ENCODE data around the gene HYAL2. TPM values are rescaled to one million over a fixed set of nuclear protein-coding genes. Genes with fewer than 3 reads are reported as not detected.

The HYAL2 gene
- total RNA-seq, 1 experiment from 2014 or later, result 81.4 TPM

DNA sequence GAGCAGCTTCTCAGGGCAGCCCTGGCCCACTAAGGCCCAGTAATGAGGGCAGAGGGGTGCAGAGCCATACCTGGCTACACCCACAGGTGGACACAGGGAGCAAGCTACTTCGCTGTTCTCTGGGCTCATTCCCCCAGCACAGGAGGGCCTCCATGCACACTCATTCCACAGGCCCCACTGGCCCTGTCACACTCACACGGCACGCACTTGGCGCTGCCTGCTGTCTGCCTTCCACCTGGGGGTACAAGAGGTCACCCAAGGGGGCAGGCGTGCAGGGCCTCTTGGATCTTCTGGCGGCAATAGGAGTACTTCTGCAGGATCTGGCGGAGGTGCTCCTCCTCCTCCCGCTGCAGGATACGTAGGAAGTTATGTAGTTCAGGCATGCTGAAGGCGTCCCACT lies 7.8 kb upstream of the HYAL2 start:
- no peak for DNase-seq (ENCODE audit: low spot score)

DNA sequence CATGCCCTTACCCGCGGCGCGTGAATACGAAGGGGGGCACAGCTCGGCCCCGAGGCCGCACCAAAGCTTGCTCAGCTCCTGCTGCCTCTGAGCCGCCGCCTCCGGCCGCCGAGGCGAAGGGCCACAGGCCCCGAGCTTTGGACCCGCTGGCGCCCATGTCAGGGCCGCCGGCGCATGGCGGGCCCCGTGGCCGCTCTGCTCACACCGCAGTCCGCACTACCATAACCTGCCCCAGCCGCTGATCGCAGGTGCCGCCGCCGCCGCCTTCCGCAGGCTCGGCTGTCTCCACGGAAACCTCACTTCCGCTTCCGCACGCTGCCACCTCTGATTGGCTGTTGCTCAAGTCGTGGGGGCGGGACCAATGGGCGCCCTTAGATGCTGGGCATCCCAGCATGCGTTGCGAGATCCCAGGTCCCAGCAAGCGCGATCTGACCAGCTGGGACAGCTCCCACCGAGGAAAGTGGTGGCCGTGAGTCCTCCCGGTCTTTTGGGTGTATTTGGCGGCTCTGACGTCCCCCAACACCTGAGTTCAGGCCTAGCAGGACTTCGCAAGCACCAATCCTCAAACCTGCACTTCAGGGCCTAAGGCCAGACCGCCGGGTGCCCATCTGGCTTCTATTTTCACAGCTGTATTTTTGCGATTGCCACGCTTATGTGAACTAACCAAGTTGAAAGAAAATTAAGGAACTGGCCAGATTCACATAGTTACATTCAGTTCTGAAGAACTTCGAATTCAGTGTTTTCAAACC lies 5.6 kb upstream of the HYAL2 start, which contains the start of gene TUSC2:
TSS of gene TUSC2 (minus strand) at position 281 of the 749 bp plus-strand sequence. CDS start at position 157, 124 bp downstream.
- DNase-seq (ENCODE audit: low spot score), result peak; percentile 92

DNA sequence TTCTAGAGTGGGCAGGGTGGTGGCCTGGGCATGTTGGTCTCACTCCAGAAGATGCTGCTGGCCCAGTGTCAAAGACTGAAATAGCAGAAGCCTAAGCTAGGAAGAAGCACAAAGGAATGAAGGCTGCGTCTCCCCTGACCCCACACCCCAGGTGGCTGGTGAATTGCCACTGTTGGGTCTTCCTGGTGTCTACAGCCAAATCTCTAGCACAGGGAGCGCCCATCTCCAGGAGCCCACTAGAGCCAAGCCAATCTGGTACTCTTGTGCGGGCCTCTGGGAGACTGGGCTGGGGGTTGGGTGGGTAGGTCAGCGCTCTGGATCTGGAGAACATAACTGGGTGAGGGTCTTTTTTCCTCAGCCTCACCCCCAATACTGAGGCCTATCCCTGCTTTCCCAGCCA lies 4.6 kb upstream of the HYAL2 start:
- DNase-seq (ENCODE audit: low spot score), result no peak

DNA sequence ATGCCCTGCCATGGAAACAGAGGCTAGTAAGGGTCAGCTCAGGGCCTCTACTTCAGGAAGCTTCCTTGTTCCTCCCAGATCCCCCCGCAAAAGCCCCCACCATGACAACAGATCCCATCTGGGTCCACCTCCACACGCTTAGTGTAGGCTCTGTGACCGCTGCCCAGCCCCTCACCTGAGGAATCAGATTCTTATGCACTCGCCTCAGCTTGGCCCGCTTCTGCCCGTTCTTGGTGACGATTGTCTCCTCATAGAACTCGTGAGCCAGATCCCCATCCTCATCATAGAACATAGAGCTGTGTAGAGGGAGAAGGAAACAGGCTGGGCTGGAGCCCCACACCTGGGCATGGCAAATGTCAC lies 3.6 kb upstream of the HYAL2 start:
- no peak for DNase-seq (ENCODE audit: low spot score)

DNA sequence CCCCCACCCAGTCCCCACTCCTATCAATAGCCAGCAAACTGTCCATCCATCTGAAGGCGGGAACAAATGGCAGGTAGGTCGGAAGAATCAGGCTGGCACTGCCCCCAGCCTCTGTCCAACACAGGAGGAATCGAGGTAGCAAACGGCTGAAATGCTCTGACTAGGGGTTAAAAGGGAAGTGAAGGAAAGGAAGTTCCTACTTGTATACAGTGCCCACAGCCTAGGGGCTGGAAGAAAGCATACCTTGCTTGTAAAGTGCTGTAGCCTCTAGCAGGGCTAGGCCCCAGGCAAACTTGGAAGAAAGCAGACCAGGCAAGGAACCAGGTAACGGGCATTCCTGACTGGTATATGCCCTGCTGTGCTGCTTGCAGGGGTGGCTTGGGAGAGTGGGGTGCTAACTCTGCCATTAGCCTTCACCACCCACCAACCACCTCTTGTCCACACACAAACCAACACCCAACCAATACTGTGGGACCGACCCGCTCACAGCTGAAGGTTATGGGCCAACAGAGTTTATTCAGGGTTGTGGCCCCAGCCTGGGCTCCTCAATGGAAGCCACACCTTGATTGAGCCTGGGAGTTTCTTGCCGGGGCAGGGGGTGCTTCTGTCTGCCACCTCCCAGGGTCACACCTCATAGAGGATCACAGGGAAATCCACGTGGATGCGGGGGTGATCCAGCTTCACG lies 3.1 kb upstream of the HYAL2 start:
- DNase-seq (ENCODE audit: low spot score), result no peak

DNA sequence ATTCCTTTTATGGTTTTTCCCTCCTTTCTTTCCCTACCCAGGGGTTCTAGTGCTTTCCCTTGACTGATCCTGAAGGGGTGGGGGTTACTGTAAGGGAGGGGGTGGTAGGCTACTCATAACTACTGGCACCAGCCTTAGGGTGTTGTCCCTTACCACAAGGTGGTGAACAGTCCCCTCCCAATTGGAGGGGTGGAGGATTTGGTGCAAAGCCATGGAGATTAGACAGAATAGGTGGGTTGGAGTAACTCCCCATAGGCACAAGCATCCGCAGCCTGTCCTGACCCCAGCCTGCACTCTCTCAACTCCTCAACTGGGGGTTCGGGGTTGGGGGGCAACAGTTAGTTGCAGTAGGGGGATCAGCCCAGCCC lies 2.6 kb upstream of the HYAL2 start:
- no peak for DNase-seq (ENCODE audit: low spot score)

DNA sequence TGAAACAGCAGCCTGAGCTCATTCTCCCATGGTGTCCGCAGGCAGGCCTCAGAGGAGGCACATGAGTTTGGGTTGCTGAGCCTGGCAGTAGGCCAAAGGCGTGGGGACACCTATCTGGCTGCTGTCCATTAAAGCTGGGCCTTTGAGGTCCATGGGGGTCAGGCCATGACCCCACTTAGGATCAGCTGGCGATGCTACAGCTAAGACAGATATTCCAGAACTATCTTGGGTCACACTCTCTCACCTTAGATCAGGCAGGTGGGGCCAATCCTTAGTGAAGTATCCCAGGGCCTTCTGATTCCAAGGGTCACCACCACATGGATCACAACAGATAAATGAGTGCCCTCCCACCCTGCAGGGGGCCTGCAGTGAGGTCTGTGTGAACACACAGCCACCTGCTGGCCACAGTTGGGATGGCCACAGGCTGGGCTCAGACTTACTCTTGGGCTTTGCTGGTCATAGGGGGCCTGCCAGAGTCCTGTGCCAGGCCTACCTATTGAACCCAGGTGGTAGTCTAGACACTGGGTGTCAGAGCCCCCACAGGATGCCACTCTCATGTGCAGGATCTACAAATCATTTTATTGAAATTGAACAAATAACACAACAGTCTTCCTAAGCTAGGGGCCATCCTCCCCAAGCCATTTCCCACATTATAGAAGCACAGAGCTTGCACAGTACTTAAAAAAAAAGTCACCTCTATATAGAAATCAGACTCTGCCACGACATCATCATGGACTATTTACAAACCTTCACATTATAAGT lies 2.0 kb upstream of the HYAL2 start:
- DNase-seq (ENCODE audit: low spot score), result peak; percentile 63

DNA sequence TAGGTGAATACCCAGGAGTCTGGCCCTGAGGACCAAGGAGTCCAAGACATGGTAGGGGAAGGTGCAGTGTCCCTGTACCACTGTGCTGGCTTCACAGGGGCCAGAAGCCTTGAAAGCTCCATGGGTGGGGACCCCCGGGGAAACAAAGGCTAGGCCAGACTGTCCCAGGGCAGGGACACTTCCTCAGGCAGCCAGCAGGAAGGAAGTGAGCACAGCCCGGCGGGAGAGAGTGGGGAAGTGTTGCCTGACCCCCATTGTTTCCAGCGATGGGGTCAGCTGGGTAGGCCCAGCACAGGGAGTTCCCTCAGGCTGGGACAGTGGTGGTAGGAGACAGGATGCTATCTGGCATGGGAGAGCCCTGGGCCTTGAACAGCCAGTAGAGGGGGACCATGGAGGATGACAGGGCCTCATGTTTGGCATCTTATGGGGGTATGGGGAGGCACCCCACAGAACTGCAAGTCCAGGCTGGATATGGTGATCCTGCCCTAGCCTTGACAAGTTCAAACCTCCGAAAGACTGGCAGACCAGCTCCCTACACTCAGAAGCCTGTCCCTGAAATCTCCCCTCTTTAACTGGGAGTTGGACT lies 1.2 kb upstream of the HYAL2 start:
- DNase-seq (ENCODE audit: low spot score), result no peak

DNA sequence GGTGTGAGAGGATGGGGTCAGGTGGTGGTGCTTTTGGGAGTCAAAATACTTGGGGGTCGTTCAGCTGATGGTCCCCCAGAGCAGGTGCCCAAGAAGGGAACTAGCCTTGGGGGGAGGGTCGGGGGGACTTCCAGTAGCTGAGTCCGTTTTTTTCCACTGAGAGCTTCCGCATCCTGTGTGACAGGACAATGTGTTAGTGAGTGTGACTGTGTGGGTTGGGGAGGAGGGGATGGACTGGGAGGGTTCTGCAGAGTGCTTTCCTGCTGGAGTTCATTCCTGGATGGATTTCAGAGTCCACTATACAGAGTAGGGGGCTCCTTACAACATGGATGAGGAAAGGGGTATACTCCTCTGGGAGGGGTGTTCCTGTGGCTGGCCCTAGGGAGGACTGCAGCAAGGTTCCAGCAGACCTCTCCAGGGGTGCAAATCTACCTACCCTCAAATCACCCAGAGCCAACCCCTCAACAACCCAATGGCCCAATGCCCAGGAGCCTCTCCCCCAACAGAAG lies 601 bp upstream of the HYAL2 start:
- DNase-seq (ENCODE audit: low spot score), result no peak

DNA sequence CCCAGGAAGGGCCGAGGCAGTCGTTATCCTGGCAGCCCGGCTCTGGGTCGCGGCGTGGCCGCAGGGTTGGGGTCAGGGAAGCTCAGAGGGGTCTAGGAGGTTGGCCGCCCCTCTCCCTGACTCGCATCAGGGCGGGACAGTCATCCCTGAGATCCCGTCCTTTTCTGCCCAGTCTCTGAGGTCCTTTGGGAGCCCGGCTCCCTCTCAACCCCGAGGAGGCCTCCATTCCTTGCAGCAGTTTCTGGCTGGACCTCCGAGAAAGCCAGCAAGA lies 495 bp downstream of the HYAL2 start:
- no peak for DNase-seq (ENCODE audit: low spot score)

DNA sequence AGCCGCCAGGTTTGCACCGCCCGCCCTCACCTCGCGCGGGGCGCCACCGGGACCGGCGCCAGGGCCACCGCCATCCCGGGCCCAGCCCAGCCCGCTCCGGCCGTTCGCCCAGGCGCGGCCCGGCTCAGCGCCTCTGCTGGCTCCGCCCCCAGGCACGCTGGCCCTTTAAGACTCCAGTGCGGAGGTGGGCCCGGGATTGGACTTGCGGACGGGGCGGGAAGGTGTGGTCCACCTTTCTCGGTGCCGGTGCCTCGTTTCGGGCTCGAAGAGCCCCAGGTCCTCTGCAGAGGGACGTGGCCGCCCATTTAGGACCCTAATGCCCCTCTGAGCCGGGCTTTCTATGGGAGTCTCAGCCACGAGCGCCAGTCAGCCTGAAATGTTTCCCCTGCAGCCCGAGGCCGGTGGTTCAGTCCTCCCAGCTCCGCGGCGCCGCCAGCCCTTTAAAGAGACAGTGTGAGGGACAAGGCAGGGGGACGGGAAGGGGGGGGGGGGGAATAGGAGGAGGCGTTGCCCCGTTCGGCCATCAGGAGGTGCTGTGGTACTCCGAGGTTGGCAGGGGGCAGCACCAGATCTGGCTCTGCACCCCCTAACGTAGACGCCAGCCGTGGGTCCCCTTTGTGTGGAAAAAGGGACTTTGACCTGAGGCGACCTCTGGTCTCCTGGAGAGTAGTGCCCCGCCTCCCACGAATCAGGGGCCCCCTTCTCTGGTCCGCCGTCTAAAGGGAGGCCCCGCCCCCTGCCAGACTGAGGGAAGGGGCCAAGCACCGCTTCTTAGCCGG lies 1.0 kb downstream of the HYAL2 start:
- peak; percentile 83 for DNase-seq (ENCODE audit: low spot score)

DNA sequence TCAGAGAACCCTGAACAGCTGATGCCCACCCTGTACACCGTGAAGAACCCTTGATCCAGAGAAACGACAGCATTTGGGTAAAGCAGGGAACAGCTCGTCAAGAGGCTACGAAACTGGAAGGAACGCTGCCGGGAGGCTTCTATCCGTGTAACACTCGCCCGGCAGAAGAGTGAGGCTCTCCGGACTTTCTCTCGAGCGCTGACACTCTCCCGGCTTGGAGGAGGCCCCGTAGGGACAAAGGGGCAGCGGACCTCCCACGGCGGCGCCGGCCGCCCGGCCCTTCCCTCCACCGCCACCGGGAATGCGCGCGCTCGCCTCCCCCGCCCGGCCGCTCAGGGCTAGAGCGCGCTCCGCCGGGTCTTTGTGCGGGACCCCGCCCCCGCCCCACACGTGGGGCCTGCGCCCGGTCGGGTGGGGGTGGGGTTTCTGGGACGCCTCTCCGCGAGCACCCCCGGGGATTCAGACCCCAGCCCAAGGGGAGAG lies 1.7 kb downstream of the HYAL2 start:
- peak; percentile 52 for DNase-seq (ENCODE audit: low spot score)

DNA sequence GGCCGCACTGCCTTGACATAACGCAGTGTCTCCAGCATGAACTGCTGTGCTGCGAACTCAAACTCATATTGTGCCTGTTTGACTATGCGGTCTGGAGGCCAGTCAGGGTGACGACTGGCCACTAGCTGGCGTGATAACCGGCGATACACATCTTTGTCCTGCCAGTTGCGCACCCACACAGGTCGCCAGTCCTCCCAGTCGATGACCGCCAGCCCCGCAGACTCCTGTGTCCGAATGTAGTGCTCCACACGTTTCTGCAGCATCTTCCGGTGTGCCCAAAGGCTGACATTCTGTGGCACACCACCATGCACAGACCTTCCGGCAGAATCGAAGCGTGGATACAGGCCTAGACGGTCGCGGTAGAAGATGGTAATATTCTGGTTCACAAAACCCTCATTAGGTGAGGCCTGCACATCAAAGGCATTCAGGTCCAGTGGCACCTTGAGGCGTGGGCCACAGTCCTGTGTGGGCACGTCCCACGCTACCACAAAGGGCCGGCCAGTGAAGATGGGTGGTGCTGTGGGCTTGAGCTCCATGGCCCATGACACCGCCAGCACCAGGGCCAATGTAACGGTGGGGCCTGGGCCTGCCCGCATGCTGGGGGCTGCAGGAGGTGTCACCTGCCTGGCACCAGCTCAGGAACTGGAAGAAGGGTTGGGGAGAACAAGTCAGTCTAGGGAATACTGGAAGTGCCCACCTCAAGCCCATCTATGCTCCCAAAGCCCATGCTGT lies 2.5 kb downstream of the HYAL2 start:
- no peak for DNase-seq (ENCODE audit: low spot score)

DNA sequence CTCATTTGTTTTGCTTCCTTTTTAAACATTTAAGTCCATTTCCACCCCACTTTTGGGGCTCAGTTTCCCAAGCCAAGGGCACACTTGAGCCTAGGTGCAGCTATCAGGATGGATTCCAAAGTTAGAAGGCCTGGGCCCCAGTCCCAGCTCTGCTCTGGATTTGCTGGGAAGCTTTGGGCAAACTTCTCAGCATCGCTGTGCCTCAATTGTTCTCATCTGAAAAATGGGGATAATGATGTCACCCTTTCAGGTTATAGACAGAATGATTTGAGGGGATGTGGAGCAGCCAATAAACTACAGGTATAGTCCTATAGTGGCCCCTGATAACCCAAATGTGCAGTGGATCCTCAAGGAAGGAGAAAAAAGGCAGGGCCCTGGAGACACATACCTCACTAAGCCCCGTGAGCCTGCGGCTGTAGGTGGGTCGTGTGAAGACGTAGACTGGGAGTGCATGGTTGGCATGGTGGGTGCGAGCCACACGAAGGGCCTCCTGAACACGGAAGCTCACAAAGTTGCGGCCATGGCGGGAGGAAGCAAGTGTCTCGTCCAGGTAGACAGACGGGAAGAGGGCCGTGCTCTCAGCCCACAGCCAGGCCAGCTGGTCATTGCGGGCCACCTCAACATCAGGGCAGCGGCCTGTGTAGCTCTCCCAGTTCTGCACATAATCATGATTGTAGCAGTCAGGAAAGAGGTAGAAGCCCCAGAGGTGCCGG lies 3.2 kb downstream of the HYAL2 start:
- no peak for DNase-seq (ENCODE audit: low spot score)

DNA sequence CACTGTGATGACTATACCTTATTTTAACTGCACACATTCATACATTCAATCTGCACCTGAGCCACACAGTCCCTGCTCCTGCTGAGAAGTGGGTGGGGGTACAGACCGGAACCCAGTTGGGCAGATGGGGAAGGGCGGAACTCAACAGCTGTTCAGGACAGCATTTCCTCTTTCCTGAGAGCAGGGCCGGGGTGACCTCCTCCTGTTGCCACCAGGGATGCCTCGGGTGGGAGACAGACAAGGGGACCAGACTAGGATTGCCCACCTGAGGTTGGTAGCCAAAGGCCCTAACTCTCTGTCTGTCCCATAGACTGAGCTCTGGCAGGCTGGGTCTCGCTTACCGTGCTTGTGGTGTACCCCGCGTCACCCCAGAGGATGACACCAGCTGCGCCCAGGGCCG lies 3.9 kb downstream of the HYAL2 start:
- no peak for DNase-seq (ENCODE audit: low spot score)

DNA sequence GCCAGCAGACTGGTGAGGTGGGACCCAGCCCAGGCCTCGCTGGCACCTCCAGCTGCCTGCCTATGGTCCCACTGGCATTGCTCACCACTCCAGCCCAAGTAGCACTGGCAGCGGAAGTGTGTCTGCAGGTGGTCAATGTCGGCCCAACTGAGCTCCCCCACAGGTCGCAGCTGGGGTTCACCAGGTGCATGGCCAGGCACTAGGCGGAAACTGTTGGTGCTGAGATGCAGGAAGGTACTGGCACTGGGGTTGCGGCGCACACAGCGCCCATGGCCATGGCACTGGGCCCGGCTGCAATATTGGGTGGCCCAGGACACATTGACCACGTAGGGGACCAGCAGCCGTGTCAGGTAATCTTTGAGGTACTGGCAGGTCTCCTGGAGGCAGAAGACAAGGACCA lies 4.4 kb downstream of the HYAL2 start:
- no peak for DNase-seq (ENCODE audit: low spot score)

DNA sequence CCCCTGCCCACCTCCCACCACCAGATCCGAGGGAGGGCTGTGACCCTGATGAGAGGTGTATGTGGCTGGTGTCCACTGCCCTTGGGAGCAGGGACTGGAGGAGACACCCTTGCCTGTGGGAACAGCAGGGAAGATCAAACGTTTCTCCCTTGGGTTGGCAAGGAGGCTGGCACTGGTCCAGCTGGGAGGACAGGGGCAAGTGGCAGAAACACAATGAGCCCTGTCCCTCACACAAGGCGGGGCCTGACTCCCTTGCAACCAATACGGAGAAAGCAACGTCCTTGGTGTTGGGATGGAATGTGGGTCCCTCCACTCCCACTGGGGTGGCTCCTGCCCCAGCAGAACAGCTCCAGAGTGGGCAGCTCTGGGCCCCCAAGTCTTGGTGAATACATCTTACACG lies 5.2 kb downstream of the HYAL2 start:
- peak; percentile 71 for DNase-seq (ENCODE audit: low spot score)

DNA sequence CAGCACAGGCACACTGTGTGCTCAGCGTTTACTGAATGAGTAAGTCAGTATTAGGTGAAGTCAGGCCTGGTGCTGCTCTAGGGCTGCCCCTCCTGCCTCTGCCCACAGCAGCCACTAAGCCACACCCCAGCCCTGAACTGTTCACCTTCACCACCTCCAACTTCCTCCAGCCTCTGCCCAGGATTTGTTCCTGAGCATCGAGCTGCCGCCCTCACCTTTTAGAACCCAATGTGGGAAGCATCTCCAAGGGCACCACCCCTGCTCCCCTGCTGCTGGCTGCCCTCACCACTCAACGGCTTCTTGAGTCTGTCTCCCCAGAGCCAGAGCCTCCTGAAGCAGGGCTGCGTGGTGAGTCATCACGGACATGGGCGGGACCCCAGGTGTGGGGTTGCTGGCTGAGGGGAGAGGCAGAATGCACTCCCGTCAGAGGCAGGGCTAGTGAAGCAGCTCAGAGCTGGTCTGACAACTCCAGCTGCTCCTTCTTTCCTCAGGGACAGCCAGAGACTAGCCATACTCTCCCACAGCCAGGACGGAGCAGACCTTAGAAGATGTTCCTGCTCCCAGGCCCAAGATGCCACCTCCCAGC lies 5.8 kb downstream of the HYAL2 start:
- DNase-seq (ENCODE audit: low spot score), result peak; percentile 91

DNA sequence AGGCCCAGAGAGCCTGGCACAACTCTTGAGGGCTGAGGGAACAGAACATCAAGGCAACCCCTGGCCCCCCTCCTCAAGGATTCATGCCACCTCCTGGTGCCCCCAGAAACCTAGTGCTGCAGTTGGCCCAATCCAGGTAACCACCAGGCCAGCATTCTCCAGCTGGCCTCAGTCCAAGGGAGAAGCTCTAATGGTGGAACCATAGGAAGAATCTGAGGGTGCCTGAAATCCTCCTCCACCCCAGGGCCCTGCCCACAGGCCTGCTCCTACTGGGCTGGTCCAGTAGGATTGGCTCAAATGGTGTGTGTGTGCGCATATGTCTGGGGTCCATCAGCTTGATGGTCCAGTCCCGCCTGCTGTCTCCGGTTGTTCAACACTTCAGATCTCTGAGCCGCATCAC lies 7.7 kb downstream of the HYAL2 start:
- no peak for DNase-seq (ENCODE audit: low spot score)

DNA sequence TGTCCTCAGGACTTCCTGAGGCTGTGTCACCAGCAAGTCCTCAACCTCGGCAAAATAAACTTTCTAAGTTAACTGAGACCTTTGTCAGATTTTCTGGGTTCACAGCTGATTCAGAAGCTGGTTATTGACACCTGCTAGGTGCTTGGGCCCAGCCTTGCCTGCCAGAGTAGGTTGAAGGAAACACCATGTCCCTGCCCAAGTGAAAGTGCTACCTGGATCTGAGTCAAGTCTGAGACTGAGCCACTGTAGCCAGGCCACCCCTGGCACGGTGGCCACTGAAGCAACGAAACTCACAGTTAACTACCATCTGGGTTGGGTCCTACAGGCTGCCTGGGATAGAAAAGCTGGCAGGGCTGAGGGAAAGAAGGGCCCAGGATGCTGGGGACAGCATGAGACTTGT lies 8.2 kb downstream of the HYAL2 start:
- DNase-seq (ENCODE audit: low spot score), result no peak
